ENCODE measurements around the gene USP25.
A peak's percentile ranks its signal among the peaks of the same experiment; 100 is the strongest.

USP25 gene

GRCh38 chr21:15713412-15713811 lies 16.4 kb upstream of the USP25 start:
- TF ChIP-seq CTCF (IDR thresholded peaks at IDR 0.05; ENCODE audit: low read depth, low read length, missing control alignments), result no peak
- no peak overlapping the region for H3K4me3 ChIP-seq (ENCODE audit: low read depth, low read length)
- no peak for DNase-seq (ENCODE audit: low read depth)

GRCh38 chr21:15718711-15719110 lies 11.1 kb upstream of the USP25 start:
- no peak overlapping the region for H3K4me3 ChIP-seq (ENCODE audit: low read depth, low read length)
- TF ChIP-seq CTCF (IDR thresholded peaks at IDR 0.05; ENCODE audit: low read depth, low read length, missing control alignments), result no peak
- no peak for DNase-seq (ENCODE audit: low read depth)

- no peak for DNase-seq (ENCODE audit: low read depth)
- no peak for TF ChIP-seq CTCF (IDR thresholded peaks at IDR 0.05; ENCODE audit: low read depth, low read length, missing control alignments)
- H3K4me3 ChIP-seq (ENCODE audit: low read depth, low read length), result no peak overlapping the region
Measured at GRCh38 chr21:15719976-15720375, 9.8 kb upstream of the USP25 start.

- no peak for DNase-seq (ENCODE audit: low read depth)
- no peak for TF ChIP-seq CTCF (IDR thresholded peaks at IDR 0.05; ENCODE audit: low read depth, low read length, missing control alignments)
- no peak overlapping the region for H3K4me3 ChIP-seq (ENCODE audit: low read depth, low read length)
Measured at GRCh38 chr21:15722591-15723324, 7.0 kb upstream of the USP25 start.

GRCh38 chr21:15725949-15726348 lies 3.8 kb upstream of the USP25 start:
- DNase-seq (ENCODE audit: low read depth), result no peak
- H3K4me3 ChIP-seq (ENCODE audit: low read depth, low read length), result no peak overlapping the region
- TF ChIP-seq CTCF (IDR thresholded peaks at IDR 0.05; ENCODE audit: low read depth, low read length, missing control alignments), result no peak

- H3K4me3 ChIP-seq (ENCODE audit: low read depth, low read length), result no peak overlapping the region
- no peak for DNase-seq (ENCODE audit: low read depth)
- no peak for TF ChIP-seq CTCF (IDR thresholded peaks at IDR 0.05; ENCODE audit: low read depth, low read length, missing control alignments)
Measured at GRCh38 chr21:15728046-15728445, 1.7 kb upstream of the USP25 start.

- TF ChIP-seq CTCF (IDR thresholded peaks at IDR 0.05; ENCODE audit: low read depth, low read length, missing control alignments), result no peak
- peak overlapping the region; percentile 77 for H3K4me3 ChIP-seq (ENCODE audit: low read depth, low read length)
Measured at GRCh38 chr21:15729346-15729673, 472 bp upstream of the USP25 start.

More at GRCh38 chr21:15729346-15729673, 472 bp upstream of the USP25 start:
- DNase-seq (ENCODE audit: low read depth), result no peak
